Astrocyte of the spinal cord (primary cell): Measurements from ENCODE around the gene IQCK.

ENCODE experiments used
- DNase-seq: peaks from one replicate; pipeline ENCODE4 v3.0.0; 2011; ENCODE audit warnings: low read depth, low spot score
- H3K4me3 ChIP-seq: 2 replicates; pipeline ENCODE4 v1.5.1; 2011; ENCODE audit warnings: low read depth, mild to moderate bottlenecking, low read length, moderate library complexity
- CTCF ChIP-seq: IDR thresholded peaks from 2 replicates; pipeline ENCODE4 v1.5.1; 2012; ENCODE audit warnings: low read depth, mild to moderate bottlenecking, low read length, inconsistent platforms
- in situ Hi-C: cut with HindIII; loops from 2 replicates; pipeline ENCODE4 v1.10.0; 2017; ENCODE audit warnings: low sequenced_read_pairs

The IQCK gene

GRCh38 chr16:19815418-19815817 is 97.3 kb downstream of the IQCK start:
- H3K4me3 ChIP-seq = no peak overlapping the region
- no peak for DNase-seq
- in situ Hi-C loops = no loop called here
- no peak for TF ChIP-seq CTCF

GRCh38 chr16:19817122-19817521 is 99.1 kb downstream of the IQCK start:
- no peak overlapping the region for H3K4me3 ChIP-seq
- DNase-seq = no peak
- no peak for TF ChIP-seq CTCF
- in situ Hi-C loops = no loop called here

GRCh38 chr16:19817875-19818274 is 99.8 kb downstream of the IQCK start:
- TF ChIP-seq CTCF = no peak
- DNase-seq = no peak
- H3K4me3 ChIP-seq = no peak overlapping the region
- in situ Hi-C loops = no loop called here

DNA sequence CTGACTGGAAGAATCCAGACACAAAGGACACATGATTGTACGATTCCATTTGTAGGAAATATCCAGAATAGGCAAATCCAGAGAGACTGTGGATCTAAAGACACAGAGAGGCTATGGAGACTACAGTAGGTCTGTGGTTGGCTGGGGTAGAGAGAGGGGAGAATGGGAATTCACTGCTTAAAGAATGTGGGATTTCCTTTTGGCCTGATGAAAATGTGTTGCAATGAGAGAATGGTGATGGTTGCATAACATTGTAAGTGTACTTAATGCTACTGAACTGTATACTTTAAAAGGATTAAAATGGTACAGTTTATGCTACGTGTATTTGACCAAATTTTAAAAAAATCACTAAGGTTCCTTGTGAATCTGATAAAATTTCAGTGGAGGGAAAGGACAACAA is 104.5 kb downstream of the IQCK start:
- no peak overlapping the region for H3K4me3 ChIP-seq
- TF ChIP-seq CTCF = no peak
- in situ Hi-C loops = no loop called here
- no peak for DNase-seq

DNA sequence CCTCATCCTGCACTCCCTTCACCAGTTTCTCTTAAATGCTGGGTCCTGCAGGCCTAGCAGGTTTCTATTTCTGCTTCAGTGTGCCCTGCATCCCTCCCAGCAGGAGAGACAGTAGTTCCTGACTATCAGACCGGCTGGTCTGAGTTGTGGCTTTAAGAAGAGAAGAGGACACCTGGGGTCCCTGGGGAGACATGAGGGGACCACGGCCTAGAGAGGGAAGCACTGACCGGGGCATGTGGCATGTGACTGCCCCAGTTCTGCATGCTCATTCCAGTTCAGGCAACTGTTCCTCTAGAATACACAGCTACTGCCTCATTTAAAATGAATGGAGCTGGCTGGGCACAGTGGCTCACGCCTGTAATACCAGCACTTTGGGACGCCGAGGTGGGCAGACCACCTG is 105.3 kb downstream of the IQCK start:
- no peak for DNase-seq
- in situ Hi-C loops = no loop called here
- no peak overlapping the region for H3K4me3 ChIP-seq
- no peak for TF ChIP-seq CTCF

DNA sequence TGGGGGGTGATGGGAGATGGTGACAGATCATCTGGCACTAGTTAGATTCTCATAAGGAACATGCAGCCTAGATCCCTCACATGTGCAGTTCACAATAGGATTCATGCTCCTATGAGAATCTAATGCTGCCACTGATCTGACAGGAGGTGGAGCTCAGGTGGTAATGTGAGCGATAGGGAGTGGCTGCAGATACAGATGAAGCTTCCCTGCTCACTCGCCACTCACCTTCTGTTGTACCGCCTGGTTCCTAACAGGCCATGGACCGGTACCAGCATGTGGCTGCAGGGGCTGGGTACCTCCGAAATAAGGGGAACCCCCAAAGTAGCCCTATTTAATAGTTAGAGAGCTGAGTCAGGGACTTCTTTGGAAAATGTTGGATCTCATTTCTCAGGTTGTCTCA is 106.1 kb downstream of the IQCK start:
- no peak for TF ChIP-seq CTCF
- no peak for DNase-seq
- in situ Hi-C loops = no loop called here
- no peak overlapping the region for H3K4me3 ChIP-seq
